Endothelial cell of umbilical vein (primary cell): ENCODE data around the gene CD200.

ENCODE experiments used
- CTCF ChIP-seq, 2 donors: IDR thresholded peaks; 1 replicate in 1 of 2; 2 replicates in 1 of 2; pipeline ENCODE4 v1.5.1; 2011; ENCODE audit warnings: low read length in 2 of 2, mild to moderate bottlenecking in 2 of 2, moderate library complexity in 2 of 2, control low read depth in 1 of 2, inconsistent platforms in 1 of 2, low read depth in 1 of 2; ENCODE audit not compliant: insufficient read depth in 1 of 2; ENCODE audit errors: extremely low read depth in 1 of 2
- EZH2 ChIP-seq: IDR thresholded peaks from 2 replicates; pipeline ENCODE4 v1.6.1; 2012; ENCODE audit warnings: borderline replicate concordance, low read depth, mild to moderate bottlenecking, moderate library complexity, low read length, inconsistent platforms; ENCODE audit not compliant: severe bottlenecking
- JUN ChIP-seq: IDR thresholded peaks from 2 replicates; pipeline ENCODE4 v1.6.1; 2011; ENCODE audit warnings: borderline replicate concordance, low read depth; ENCODE audit not compliant: insufficient read length, insufficient read depth
- MYC ChIP-seq: IDR thresholded peaks from one replicate; pipeline ENCODE4 v1.6.1; 2011; ENCODE audit warnings: mild to moderate bottlenecking, low read depth, low read length
- POLR2A ChIP-seq: IDR thresholded peaks from 2 replicates; pipeline ENCODE4 v1.6.1; 2012; ENCODE audit warnings: low read depth, mild to moderate bottlenecking, control low read depth, low read length
- POLR2AphosphoS5 ChIP-seq: IDR thresholded peaks from 2 replicates; pipeline ENCODE4 v1.6.1; 2012; ENCODE audit warnings: low read depth, mild to moderate bottlenecking, control low read depth, low read length, moderate library complexity; ENCODE audit not compliant: insufficient read depth

GRCh38 chr3:112384769-112385168, 51.8 kb downstream of the CD200 start:
- TF ChIP-seq CTCF (IDR thresholded peaks at IDR 0.05; ENCODE audit: extremely low read depth in 1 of 2, insufficient read depth in 1 of 2, low read depth in 1 of 2, low read length in 2 of 2) (no peak), POLR2A (no peak), EZH2 (no peak), POLR2AphosphoS5 (no peak), MYC (no peak), JUN (no peak)
